GM18951 (cell line): ENCODE results near the gene PRPF40B.
A peak's percentile ranks its signal among the peaks of the same experiment; 100 is the strongest.

Experiments
- POLR2A ChIP-seq: IDR thresholded peaks from 4 replicates; pipeline ENCODE4 v1.6.1; 2011; ENCODE audit warnings: mild to moderate bottlenecking; ENCODE audit not compliant: insufficient read length, insufficient read depth; ENCODE audit errors: extremely low read depth
- in situ Hi-C: fragments of 300-500 bp; cut with MboI; formaldehyde crosslinking; loops from one replicate; pipeline ENCODE4 v1.12.0; 2022; ENCODE audit warnings: low sequenced_read_pairs, mixed read lengths, inconsistent platforms; ENCODE audit not compliant: unreplicated experiment

Gene PRPF40B

GRCh38 chr12:49647827-49648711 is 24.7 kb downstream of the PRPF40B start:
- in situ Hi-C loops, result no loop called here
- no peak for TF ChIP-seq POLR2A

- no peak for TF ChIP-seq POLR2A
- in situ Hi-C loops, result no loop called here
Observed at GRCh38 chr12:49648712-49649003, 25.3 kb downstream of the PRPF40B start.

- no peak for TF ChIP-seq POLR2A
- in situ Hi-C loops, result no loop called here
Observed at GRCh38 chr12:49649445-49649844, 26.1 kb downstream of the PRPF40B start.

GRCh38 chr12:49649892-49650291 is 26.5 kb downstream of the PRPF40B start:
- in situ Hi-C loops, result loop anchor here (5.0 kb wide), 1 partner anchor 57 kb away; the partner anchor contains the start of gene FMNL3
- TF ChIP-seq POLR2A, result no peak

GRCh38 chr12:49651855-49652254 is 28.5 kb downstream of the PRPF40B start:
- TF ChIP-seq POLR2A, result no peak
- in situ Hi-C loops, result loop anchor here (5.0 kb wide), 1 partner anchor 55 kb away; the partner anchor contains the start of gene FMNL3

- in situ Hi-C loops, result loop anchor here (5.0 kb wide), 1 partner anchor 54 kb away; the partner anchor contains the start of gene FMNL3
- TF ChIP-seq POLR2A, result no peak
Observed at GRCh38 chr12:49652921-49653520, 29.7 kb downstream of the PRPF40B start.

GRCh38 chr12:49654715-49655114 is 31.4 kb downstream of the PRPF40B start:
- TF ChIP-seq POLR2A, result no peak
- in situ Hi-C loops, result loop anchor here (5.0 kb wide), 1 partner anchor 53 kb away; the partner anchor contains the start of gene FMNL3

GRCh38 chr12:49655595-49656236 is 32.4 kb downstream of the PRPF40B start:
- in situ Hi-C loops, result no loop called here
- no peak for TF ChIP-seq POLR2A

GRCh38 chr12:49658276-49658675 is 34.9 kb downstream of the PRPF40B start:
- no peak for TF ChIP-seq POLR2A
- in situ Hi-C loops, result no loop called here

- no peak for TF ChIP-seq POLR2A
- in situ Hi-C loops, result no loop called here
Observed at GRCh38 chr12:49659753-49660152, 36.4 kb downstream of the PRPF40B start.

GRCh38 chr12:49661191-49661590 is 37.8 kb downstream of the PRPF40B start:
- in situ Hi-C loops, result no loop called here
- no peak for TF ChIP-seq POLR2A

GRCh38 chr12:49661746-49662145 is 38.4 kb downstream of the PRPF40B start:
- in situ Hi-C loops, result no loop called here
- no peak for TF ChIP-seq POLR2A

GRCh38 chr12:49662998-49663843 is 39.9 kb downstream of the PRPF40B start:
- TF ChIP-seq POLR2A, result peak; percentile 55
- in situ Hi-C loops, result no loop called here
